ENCODE measurements around the gene ERG. TPM values are rescaled to one million over a fixed set of nuclear protein-coding genes. Genes with fewer than 3 reads are reported as not detected.

The ERG gene
- polyA plus RNA-seq, 1 donor from 2014 or later: not detected

DNA sequence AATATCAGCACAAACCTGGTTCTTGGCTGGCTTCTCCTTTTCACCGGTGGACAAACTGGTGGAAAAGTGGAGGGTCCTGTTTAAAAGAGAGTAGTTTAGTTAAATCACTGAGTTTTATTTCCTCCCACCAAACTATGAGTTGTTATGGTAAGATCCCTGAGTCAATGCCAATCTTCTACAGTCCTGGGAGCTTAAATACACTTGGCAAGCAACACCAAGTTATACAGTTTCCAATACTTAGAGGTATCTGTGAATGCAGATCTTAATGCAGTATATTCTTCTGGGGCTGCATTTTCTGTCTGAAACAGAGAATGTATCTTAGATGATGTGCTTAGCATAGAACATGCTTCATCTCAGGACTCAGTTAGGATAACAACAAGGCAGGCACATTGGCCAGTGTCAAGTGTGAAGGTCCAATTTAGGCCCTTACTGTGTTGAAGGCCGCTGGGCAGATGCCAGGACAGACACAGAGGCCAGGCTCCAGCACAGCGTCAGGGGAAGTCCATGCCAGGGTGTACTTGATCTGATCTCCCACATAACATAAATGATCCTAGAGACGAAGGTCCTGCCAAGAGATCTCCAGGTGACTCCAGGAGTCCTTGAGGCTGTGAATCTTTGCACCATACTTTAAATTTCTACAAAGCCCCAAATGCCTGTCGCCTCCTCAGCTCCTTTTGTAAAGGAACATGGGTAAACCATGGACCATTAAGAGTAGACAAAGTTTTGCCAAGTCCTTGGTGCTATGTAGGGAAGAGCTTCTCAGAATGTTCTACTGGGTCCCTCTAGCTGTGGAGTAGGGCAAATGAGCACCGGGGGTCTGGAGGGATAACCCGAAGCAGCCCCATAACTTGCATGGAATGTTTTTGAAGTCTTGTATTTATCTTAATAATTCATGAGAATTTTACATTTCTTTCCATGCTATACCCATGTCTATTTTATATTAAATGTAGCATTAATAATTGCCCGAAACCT lies 164.7 kb downstream of the ERG start:
- no peak overlapping the region for H3K9ac ChIP-seq (ENCODE audit: low read length)
- TF ChIP-seq SMC3 (conservative IDR thresholded peaks at IDR 0.05; ENCODE audit: poor library complexity): no peak
- TF ChIP-seq EP300 (conservative IDR thresholded peaks at IDR 0.05; ENCODE audit: poor library complexity, severe bottlenecking): no peak
- no peak for TF ChIP-seq POLR2AphosphoS5 (IDR thresholded peaks at IDR 0.05)
- no peak for TF ChIP-seq MXI1 (conservative IDR thresholded peaks at IDR 0.05; ENCODE audit: poor library complexity, severe bottlenecking)
- TF ChIP-seq, protein P1, sequence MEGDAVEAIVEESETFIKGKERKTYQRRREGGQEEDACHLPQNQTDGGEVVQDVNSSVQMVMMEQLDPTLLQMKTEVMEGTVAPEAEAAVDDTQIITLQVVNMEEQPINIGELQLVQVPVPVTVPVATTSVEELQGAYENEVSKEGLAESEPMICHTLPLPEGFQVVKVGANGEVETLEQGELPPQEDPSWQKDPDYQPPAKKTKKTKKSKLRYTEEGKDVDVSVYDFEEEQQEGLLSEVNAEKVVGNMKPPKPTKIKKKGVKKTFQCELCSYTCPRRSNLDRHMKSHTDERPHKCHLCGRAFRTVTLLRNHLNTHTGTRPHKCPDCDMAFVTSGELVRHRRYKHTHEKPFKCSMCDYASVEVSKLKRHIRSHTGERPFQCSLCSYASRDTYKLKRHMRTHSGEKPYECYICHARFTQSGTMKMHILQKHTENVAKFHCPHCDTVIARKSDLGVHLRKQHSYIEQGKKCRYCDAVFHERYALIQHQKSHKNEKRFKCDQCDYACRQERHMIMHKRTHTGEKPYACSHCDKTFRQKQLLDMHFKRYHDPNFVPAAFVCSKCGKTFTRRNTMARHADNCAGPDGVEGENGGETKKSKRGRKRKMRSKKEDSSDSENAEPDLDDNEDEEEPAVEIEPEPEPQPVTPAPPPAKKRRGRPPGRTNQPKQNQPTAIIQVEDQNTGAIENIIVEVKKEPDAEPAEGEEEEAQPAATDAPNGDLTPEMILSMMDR (IDR thresholded peaks at IDR 0.05; ENCODE audit: poor library complexity, severe bottlenecking): no peak
- no peak for TF ChIP-seq EZH2 (IDR thresholded peaks at IDR 0.05; ENCODE audit: borderline replicate concordance, insufficient read depth, low read length, poor library complexity, severe bottlenecking)
- no peak for TF ChIP-seq TAF1 (IDR thresholded peaks at IDR 0.05; ENCODE audit: low read depth)
- TF ChIP-seq, protein P2, sequence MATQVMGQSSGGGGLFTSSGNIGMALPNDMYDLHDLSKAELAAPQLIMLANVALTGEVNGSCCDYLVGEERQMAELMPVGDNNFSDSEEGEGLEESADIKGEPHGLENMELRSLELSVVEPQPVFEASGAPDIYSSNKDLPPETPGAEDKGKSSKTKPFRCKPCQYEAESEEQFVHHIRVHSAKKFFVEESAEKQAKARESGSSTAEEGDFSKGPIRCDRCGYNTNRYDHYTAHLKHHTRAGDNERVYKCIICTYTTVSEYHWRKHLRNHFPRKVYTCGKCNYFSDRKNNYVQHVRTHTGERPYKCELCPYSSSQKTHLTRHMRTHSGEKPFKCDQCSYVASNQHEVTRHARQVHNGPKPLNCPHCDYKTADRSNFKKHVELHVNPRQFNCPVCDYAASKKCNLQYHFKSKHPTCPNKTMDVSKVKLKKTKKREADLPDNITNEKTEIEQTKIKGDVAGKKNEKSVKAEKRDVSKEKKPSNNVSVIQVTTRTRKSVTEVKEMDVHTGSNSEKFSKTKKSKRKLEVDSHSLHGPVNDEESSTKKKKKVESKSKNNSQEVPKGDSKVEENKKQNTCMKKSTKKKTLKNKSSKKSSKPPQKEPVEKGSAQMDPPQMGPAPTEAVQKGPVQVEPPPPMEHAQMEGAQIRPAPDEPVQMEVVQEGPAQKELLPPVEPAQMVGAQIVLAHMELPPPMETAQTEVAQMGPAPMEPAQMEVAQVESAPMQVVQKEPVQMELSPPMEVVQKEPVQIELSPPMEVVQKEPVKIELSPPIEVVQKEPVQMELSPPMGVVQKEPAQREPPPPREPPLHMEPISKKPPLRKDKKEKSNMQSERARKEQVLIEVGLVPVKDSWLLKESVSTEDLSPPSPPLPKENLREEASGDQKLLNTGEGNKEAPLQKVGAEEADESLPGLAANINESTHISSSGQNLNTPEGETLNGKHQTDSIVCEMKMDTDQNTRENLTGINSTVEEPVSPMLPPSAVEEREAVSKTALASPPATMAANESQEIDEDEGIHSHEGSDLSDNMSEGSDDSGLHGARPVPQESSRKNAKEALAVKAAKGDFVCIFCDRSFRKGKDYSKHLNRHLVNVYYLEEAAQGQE (IDR thresholded peaks at IDR 0.05; ENCODE audit: borderline replicate concordance): no peak
- no peak for TF ChIP-seq RAD21 (conservative IDR thresholded peaks at IDR 0.05)
- H3K36me3 ChIP-seq (ENCODE audit: insufficient read depth, low read length): no peaks in the 10 kb centered on the region
- no peaks in the 10 kb centered on the region for H4K20me1 ChIP-seq (ENCODE audit: insufficient read depth)
- no peak overlapping the region for H2AFZ ChIP-seq (ENCODE audit: low read depth, low read length)
- H3K9me3 ChIP-seq (ENCODE audit: low read length): no peaks in the 10 kb centered on the region
- no peaks in the 10 kb centered on the region for H3K9me2 ChIP-seq (ENCODE audit: insufficient read depth, low read length)
- no peak overlapping the region for H3K4me2 ChIP-seq (ENCODE audit: low read length)
- no peaks in the 10 kb centered on the region for H3K27me3 ChIP-seq (ENCODE audit: insufficient read depth, low read depth, low read length)
- no peaks in the 10 kb centered on the region for H3F3A ChIP-seq (ENCODE audit: insufficient read depth, low read length, poor library complexity, severe bottlenecking)
- H3K4me3 ChIP-seq (ENCODE audit: low read length): no peak overlapping the region
- no peak overlapping the region for H3K27ac ChIP-seq (ENCODE audit: low read length)
- no peaks in the 10 kb centered on the region for H3K79me2 ChIP-seq (replicated peaks; ENCODE audit: insufficient read depth, low read length)

DNA sequence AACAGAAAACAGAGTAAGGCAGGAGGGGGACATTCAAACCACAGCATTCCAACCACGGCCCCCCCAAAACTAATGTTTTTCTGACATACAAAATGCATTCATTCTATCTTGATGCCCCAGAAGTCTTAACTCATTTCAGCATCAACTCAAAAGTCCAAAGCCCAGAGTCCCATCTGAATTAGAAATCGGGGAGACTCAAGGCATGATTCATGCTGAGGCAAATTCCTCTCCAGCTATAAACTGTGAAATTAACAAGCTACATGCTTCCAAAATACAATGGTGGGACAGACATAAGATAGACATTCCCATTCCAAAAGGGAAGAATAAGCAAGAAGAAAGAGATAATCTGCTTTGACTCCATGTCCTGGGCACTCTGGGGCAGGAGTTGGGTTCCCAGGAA lies 167.6 kb downstream of the ERG start:
- TF ChIP-seq RAD21 (conservative IDR thresholded peaks at IDR 0.05) (no peak), POLR2AphosphoS5 (IDR thresholded peaks at IDR 0.05) (no peak), EZH2 (IDR thresholded peaks at IDR 0.05; ENCODE audit: borderline replicate concordance, insufficient read depth, low read length, poor library complexity, severe bottlenecking) (no peak), SMC3 (conservative IDR thresholded peaks at IDR 0.05; ENCODE audit: poor library complexity) (no peak), MXI1 (conservative IDR thresholded peaks at IDR 0.05; ENCODE audit: poor library complexity, severe bottlenecking) (no peak), EP300 (conservative IDR thresholded peaks at IDR 0.05; ENCODE audit: poor library complexity, severe bottlenecking) (no peak), TAF1 (IDR thresholded peaks at IDR 0.05; ENCODE audit: low read depth) (no peak)
- TF ChIP-seq, protein P1 (IDR thresholded peaks at IDR 0.05; ENCODE audit: poor library complexity, severe bottlenecking): no peak
- TF ChIP-seq, protein P2 (IDR thresholded peaks at IDR 0.05; ENCODE audit: borderline replicate concordance): no peak

More for the DNA sequence above, 167.6 kb downstream of the ERG start:
- Histone ChIP-seq H2AFZ (ENCODE audit: low read depth, low read length) (no peak overlapping the region), H3F3A (ENCODE audit: insufficient read depth, low read length, poor library complexity, severe bottlenecking) (no peaks in the 10 kb centered on the region), H3K4me3 (ENCODE audit: low read length) (no peak overlapping the region), H3K9me3 (ENCODE audit: low read length) (no peaks in the 10 kb centered on the region), H3K27ac (ENCODE audit: low read length) (no peak overlapping the region), H3K4me2 (ENCODE audit: low read length) (no peak overlapping the region), H3K79me2 (replicated peaks; ENCODE audit: insufficient read depth, low read length) (no peaks in the 10 kb centered on the region), H3K27me3 (ENCODE audit: insufficient read depth, low read depth, low read length) (no peaks in the 10 kb centered on the region), H3K9ac (ENCODE audit: low read length) (no peak overlapping the region), H4K20me1 (ENCODE audit: insufficient read depth) (no peaks in the 10 kb centered on the region), H3K9me2 (ENCODE audit: insufficient read depth, low read length) (no peaks in the 10 kb centered on the region), H3K36me3 (ENCODE audit: insufficient read depth, low read length) (no peaks in the 10 kb centered on the region)
